ENCODE results near the gene NTN4. TPM values are rescaled to one million over a fixed set of nuclear protein-coding genes. Genes with fewer than 3 reads are reported as not detected.

The NTN4 gene
- total RNA-seq, 4 donors from 2014 or later: 33.5 to 103 (median 51.5) TPM

GRCh38 chr12:95694136-95694535 is 96.4 kb downstream of the NTN4 start:
- H3K27ac ChIP-seq: no peak overlapping the region
- TF ChIP-seq POLR2A (IDR thresholded peaks at IDR 0.05) (no peak), EP300 (IDR thresholded peaks at IDR 0.05) (no peak), POLR2AphosphoS5 (IDR thresholded peaks at IDR 0.05) (no peak), CTCF (IDR thresholded peaks at IDR 0.05) (no peak)
- no peaks in the 10 kb centered on the region for H3K9me3 ChIP-seq
- H3K36me3 ChIP-seq: no peaks in the 10 kb centered on the region
- H3K4me1 ChIP-seq: peaks cover 0 to 6% (median 0%) of the 10 kb centered on the region in 3 donors
- WGBS, 2 donors (ENCODE audit: low coverage in 1 of 2): 58 to 67% methylated on average over 2 to 9 of the region's 9 CpGs
- ATAC-seq: no peak
- H3K4me3 ChIP-seq: no peak overlapping the region
- H3K27me3 ChIP-seq: no peaks in the 10 kb centered on the region

GRCh38 chr12:95693689-95694088 is 96.9 kb downstream of the NTN4 start:
- Histone ChIP-seq H3K4me3 (no peak overlapping the region), H3K27me3 (no peaks in the 10 kb centered on the region), H3K27ac (no peak overlapping the region), H3K9me3 (no peaks in the 10 kb centered on the region), H3K36me3 (no peaks in the 10 kb centered on the region), H3K4me1 (peaks cover 0 to 6% (median 0%) of the 10 kb centered on the region in 3 donors)
- TF ChIP-seq POLR2AphosphoS5 (IDR thresholded peaks at IDR 0.05) (no peak), CTCF (IDR thresholded peaks at IDR 0.05) (no peak)
- ATAC-seq: no peak
- WGBS, 2 donors (ENCODE audit: low coverage in 1 of 2): 83 to 92% methylated on average over 2 of the region's 2 CpGs

GRCh38 chr12:95690861-95691635 is 99.5 kb downstream of the NTN4 start:
- Histone ChIP-seq H3K4me3 (no peak overlapping the region), H3K27ac (no peak overlapping the region), H3K9me3 (no peaks in the 10 kb centered on the region), H3K4me1 (peaks cover 0 to 5% (median 0%) of the 10 kb centered on the region in 3 donors), H3K27me3 (no peaks in the 10 kb centered on the region), H3K36me3 (no peaks in the 10 kb centered on the region)
- no peak for ATAC-seq
- TF ChIP-seq POLR2AphosphoS5 (IDR thresholded peaks at IDR 0.05) (no peak), POLR2A (IDR thresholded peaks at IDR 0.05) (no peak), EP300 (IDR thresholded peaks at IDR 0.05) (no peak), CTCF (IDR thresholded peaks at IDR 0.05) (no peak)
- WGBS, 2 donors (ENCODE audit: low coverage in 1 of 2): 68 to 82% methylated on average over 4 to 8 of the region's 8 CpGs

- H3K4me1 ChIP-seq: no peaks in the 10 kb centered on the region
- no peaks in the 10 kb centered on the region for H3K9me3 ChIP-seq
- no peak overlapping the region for H3K4me3 ChIP-seq
- H3K36me3 ChIP-seq: peaks cover 0 to 6% of the 10 kb centered on the region in 2 donors
- TF ChIP-seq CTCF (IDR thresholded peaks at IDR 0.05): no peak
- no peak for TF ChIP-seq POLR2A (IDR thresholded peaks at IDR 0.05)
- TF ChIP-seq EP300 (IDR thresholded peaks at IDR 0.05): no peak
- no peak for TF ChIP-seq POLR2AphosphoS5 (IDR thresholded peaks at IDR 0.05)
- ATAC-seq: no peak
- no peaks in the 10 kb centered on the region for H3K27me3 ChIP-seq
- no peak overlapping the region for H3K27ac ChIP-seq
- 87 to 89% methylated on average over 2 of the region's 2 CpGs for WGBS, 2 donors (ENCODE audit: low coverage in 1 of 2)
These were observed 102.6 kb downstream of the NTN4 start for GRCh38 chr12:95687937-95688336.

GRCh38 chr12:95683418-95683817 is 107.1 kb downstream of the NTN4 start:
- Histone ChIP-seq H3K4me1 (no peaks in the 10 kb centered on the region), H3K36me3 (peaks cover 0 to 22% of the 10 kb centered on the region in 2 donors), H3K27ac (no peak overlapping the region), H3K9me3 (no peaks in the 10 kb centered on the region), H3K4me3 (no peak overlapping the region), H3K27me3 (no peaks in the 10 kb centered on the region)
- 43 to 80% methylated on average over 1 of the region's 10 CpGs for WGBS, 2 donors (ENCODE audit: low coverage in 1 of 2)
- TF ChIP-seq EP300 (IDR thresholded peaks at IDR 0.05) (no peak), POLR2A (IDR thresholded peaks at IDR 0.05) (no peak), POLR2AphosphoS5 (IDR thresholded peaks at IDR 0.05) (no peak), CTCF (IDR thresholded peaks at IDR 0.05) (no peak)
- ATAC-seq: no peak
